GM21717 (cell line): ENCODE data around the gene ATOSB.

Experiments used
- ATAC-seq: cut with Tn5 transposase; IDR thresholded peaks from one replicate; pipeline ENCODE4 v1.9.1; 2021; ENCODE audit warnings: mild to moderate bottlenecking, moderate library complexity; ENCODE audit not compliant: unreplicated experiment

Gene ATOSB

GRCh38 chr9:35054871-35055644 is 60.6 kb downstream of the ATOSB start:
- ATAC-seq = no peak

- ATAC-seq = no peak
These were observed 61.4 kb downstream of the ATOSB start for GRCh38 chr9:35054185-35054835.
